ENCODE data around the gene RASSF6.
"Not testable (repeated sequence)": the region's sequence is repeated elsewhere in the genome, so short reads cannot be mapped to it uniquely, and the experiment has no call there.

RASSF6 gene

GRCh38 chr4:73620115-73620792, at the start of gene RASSF6:
Gene RASSF6 (minus strand): TSS chr4:73620436. CDS start chr4:73611795, 8,641 bp downstream.
- peak; percentile 5 for DNase-seq

GRCh38 chr4:73669410-73670183, 49.4 kb upstream of the RASSF6 start:
- DNase-seq: no peak

GRCh38 chr4:73668782-73669201, 48.6 kb upstream of the RASSF6 start:
- no peak for DNase-seq

GRCh38 chr4:73665924-73666323, 45.7 kb upstream of the RASSF6 start:
- not testable (repeated sequence) for DNase-seq

- no peak for DNase-seq
These were observed 44.2 kb upstream of the RASSF6 start for GRCh38 chr4:73664470-73664869.

- no peak for DNase-seq
These were observed 43.3 kb upstream of the RASSF6 start for GRCh38 chr4:73663576-73663975.

- DNase-seq: no peak
These were observed 42.7 kb upstream of the RASSF6 start for GRCh38 chr4:73662709-73663546.

GRCh38 chr4:73661646-73662119, 41.4 kb upstream of the RASSF6 start:
- no peak for DNase-seq

- DNase-seq: no peak
These were observed 40.6 kb upstream of the RASSF6 start for GRCh38 chr4:73660808-73661207.

GRCh38 chr4:73653695-73654106, 33.5 kb upstream of the RASSF6 start:
- peak; percentile 23 for DNase-seq

GRCh38 chr4:73650250-73650649, 30.0 kb upstream of the RASSF6 start:
- DNase-seq: no peak

GRCh38 chr4:73648478-73648877, 28.2 kb upstream of the RASSF6 start:
- DNase-seq: no peak

- DNase-seq: no peak
These were observed 25.9 kb upstream of the RASSF6 start for GRCh38 chr4:73646117-73646516.

GRCh38 chr4:73631565-73632226, 11.5 kb upstream of the RASSF6 start:
- DNase-seq: no peak

GRCh38 chr4:73628834-73629233, 8.6 kb upstream of the RASSF6 start:
- DNase-seq: not testable (repeated sequence)

- no peak for DNase-seq
These were observed 1.1 kb upstream of the RASSF6 start for GRCh38 chr4:73621357-73621756.

- no peak for DNase-seq
These were observed 890 bp downstream of the RASSF6 start for GRCh38 chr4:73619346-73619745.

GRCh38 chr4:73617256-73617655, 3.0 kb downstream of the RASSF6 start:
- no peak for DNase-seq

GRCh38 chr4:73615613-73616012, 4.6 kb downstream of the RASSF6 start:
- DNase-seq: no peak

- DNase-seq: no peak
These were observed 5.8 kb downstream of the RASSF6 start for GRCh38 chr4:73614311-73614867.

GRCh38 chr4:73613130-73613529, 7.1 kb downstream of the RASSF6 start:
- no peak for DNase-seq

- DNase-seq: no peak
These were observed 8.2 kb downstream of the RASSF6 start for GRCh38 chr4:73612032-73612431.

All from CD4-positive, alpha-beta T cell treated with Interleukin-17A for 1 hour (primary cell).